Stimulated activated CD8-positive, alpha-beta memory T cell treated with anti-CD3 and anti-CD28 coated beads, Interleukin-12 subunit alpha, Interleukin-12 subunit beta, amount 100 ng/mL, for 24 hours (primary cell): ENCODE data around the gene DLGAP5.

Experiments used
- DNase-seq: peaks from one replicate; pipeline ENCODE4 v3.0.0-alpha.2; 2020; ENCODE audit errors: extremely low read depth

The DLGAP5 gene

GRCh38 chr14:55129428-55130195, 61.8 kb downstream of the DLGAP5 start:
- DNase-seq, result no peak

GRCh38 chr14:55129086-55129427, 62.3 kb downstream of the DLGAP5 start, which contains the start of gene LGALS3:
Gene LGALS3 (plus strand): TSS chr14:55129252. CDS start chr14:55137374, 8,122 bp downstream.
- DNase-seq, result no peak

GRCh38 chr14:55128386-55129085, 62.8 kb downstream of the DLGAP5 start:
- DNase-seq, result no peak

DNA sequence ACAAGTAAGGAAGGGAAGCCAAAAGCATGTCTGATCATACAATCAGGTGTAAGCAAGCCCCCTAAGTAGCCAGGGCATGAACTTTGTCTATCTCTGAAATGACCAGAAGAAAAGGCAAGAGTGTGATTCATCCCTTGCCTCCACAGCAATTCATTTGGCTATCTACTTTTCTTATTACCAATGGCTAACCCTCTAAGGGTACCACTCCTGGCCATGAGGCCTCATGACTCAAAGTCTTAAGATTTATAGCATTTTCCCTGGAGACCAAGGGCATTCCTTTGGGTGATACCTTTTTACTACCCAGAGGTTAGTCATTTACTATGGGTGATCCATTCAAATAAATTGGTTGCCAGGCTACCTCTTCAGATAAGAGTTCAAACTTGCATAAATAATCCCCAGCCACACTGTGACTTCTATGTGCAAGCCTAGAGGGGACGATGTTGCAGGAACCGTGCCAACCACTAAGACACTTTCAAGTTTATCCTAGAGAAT, 63.9 kb downstream of the DLGAP5 start:
- no peak for DNase-seq

- no peak for DNase-seq
Measured at GRCh38 chr14:55126932-55127459, 64.4 kb downstream of the DLGAP5 start.

DNA sequence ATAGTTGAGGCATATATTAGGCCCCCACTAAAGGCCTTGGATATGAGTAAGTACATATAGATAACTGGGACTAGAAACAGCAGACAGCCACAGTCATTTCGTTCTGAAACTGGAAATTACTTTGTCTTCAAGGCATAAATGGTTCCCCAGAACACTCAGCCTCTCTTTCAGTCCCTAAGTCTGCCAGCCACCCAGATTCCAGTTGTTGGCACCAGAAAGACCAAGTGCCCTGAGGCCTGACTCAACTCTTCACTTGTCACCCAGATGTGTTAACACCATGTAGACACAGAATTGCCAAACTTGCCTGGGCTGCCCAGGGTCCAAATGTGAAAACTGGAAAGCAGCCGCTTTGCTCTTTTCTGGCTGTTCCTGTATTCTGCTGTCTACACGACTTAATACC, 65.4 kb downstream of the DLGAP5 start:
- no peak for DNase-seq

- DNase-seq, result no peak
Measured at GRCh38 chr14:55125403-55125802, 66.0 kb downstream of the DLGAP5 start.

- no peak for DNase-seq
Measured at GRCh38 chr14:55124774-55125386, 66.5 kb downstream of the DLGAP5 start.

- no peak for DNase-seq
Measured at GRCh38 chr14:55123852-55124639, 67.3 kb downstream of the DLGAP5 start.

DNA sequence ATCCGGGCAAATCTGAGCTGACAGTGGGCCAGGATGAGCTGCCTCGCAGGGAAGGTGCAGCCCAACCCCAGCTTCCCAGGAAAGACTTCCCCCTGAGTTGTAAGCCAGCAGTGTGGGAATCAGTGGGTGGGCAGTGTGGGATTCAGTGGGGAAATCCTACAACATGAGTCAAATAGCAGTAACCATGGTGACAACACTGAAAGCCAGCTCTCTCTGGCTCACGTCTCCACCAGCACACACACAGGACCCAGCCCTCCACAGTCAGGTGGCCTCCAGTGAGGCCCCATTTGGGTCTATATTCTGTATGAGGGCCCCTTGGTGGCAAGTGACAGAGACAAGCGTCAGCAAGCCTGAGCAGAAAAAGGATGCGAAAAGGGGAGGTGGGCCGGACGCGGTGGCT, 68.3 kb downstream of the DLGAP5 start:
- no peak for DNase-seq

DNA sequence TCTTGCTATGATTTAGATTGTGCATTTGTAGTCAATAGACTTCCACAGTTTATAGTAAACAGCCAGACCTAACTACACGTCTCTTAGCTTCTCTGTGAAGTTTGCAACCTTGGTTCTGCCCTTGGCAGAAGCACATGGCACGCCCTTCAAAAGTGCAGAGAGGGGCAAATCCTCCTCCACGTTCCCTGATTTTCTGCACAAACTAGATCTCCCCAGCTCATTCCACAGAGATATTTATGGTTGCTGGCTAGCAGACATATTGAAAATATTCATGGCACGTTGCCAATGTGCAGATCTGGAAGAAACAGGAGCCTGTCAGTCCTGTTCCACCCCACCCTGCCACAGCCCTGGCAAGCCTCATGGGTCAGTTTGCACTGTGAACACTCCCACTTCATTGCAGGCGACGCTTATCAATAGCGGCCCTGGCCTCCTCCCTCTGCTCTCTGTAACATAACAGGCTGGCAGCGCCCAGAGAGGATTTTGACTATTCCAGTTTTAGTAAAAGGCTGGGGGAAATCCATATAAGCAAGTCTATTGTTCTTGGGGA, 68.9 kb downstream of the DLGAP5 start:
- no peak for DNase-seq

DNA sequence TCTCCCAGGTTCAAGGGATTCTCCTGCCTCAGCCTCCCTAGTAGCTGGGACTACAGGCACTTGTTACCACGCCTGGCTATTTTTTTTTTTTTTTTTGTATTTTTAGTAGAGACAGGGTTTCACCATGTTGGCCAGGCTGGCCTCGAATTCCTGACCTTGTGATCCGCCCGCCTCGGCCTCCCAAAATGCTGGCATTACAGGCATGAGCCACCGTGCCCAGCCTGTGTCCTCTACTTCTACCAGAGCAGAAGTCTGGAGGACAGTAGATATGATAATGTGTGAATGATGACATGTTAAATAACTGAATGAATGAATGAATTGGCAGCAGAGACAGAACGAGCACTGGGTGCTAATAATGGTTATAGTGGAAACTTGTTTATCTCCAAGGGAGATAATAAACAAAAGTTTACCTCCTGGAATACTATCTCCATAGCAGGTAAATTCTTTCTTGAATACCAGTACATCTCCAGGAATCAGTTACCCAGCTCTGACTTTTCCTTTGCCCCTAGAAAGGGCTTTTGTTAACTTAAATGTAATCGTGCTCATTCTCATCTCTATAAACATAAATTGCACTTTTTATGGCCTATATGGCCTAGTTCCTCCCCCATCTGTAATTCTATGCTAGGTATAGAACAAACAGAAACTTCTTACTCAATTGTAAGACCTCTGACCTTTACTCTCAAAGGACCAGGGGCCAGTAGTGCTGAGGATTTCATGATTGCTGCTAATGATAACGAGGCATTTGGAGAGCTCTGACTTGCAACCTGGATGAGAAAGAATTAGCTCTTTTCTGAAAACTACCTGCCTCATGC, 69.6 kb downstream of the DLGAP5 start:
- no peak for DNase-seq

DNA sequence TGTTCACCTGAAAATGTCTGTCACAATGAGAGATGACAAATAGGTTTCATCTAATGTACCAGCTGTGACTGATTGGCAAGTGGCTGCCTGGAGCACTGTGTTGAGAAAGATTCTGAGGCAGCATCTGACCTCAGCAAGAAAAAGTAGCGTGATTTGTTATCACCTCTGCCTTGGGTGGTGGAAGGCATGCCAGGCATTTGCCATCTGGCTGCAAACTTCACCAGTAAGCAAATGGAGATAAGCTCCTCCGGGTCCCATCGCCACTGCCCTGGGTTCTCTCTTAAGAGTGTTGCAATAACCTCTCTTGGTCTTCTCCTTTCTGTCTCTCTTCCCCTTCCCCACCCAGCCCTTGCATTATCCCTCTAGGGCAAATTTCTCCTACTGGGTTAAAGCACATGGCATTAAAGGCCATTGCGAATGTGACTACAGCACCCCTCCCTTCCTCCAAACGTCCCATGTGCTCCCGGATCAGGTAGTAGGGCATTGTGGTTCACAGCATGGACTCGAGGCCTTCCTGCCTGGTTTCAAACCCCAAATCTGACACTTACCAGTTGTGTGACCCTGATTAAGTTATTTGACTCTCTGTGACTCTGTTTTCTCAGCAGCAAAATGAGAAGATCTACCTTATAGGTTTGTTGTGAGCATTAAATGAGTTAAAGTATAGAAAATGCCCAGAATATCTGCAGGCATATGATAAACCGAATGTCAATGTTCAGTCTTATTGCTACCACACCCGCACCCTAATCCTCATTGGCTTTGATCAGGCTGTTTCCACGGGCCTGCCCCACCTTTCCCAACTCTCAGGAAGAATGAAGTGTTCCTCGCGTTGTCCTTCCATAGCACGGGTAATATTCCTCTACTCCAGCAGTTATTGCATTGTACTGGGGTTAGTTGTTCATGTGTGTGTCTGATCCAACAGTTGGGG, 70.6 kb downstream of the DLGAP5 start:
- no peak for DNase-seq

DNA sequence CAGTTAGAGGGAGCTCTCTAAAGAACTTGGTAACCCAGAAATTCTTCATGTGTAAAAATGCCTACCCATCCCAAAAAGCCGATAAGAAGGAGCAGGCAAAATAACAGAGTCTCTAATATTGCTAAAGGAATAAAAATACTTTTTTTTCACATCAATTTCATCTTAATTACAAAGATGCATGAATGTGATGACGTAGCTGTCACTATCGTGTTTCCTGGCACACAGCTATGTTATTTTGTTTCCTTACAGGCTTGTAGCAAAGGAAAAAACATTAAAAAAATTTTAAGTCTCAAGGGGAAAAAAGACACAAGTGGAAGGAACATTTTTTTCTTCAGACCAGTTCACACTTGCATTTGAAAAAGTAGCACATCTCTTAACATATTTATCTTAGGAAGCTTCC, 72.6 kb downstream of the DLGAP5 start:
- DNase-seq, result no peak

- no peak for DNase-seq
Measured at GRCh38 chr14:55117803-55118441, 73.5 kb downstream of the DLGAP5 start.

DNA sequence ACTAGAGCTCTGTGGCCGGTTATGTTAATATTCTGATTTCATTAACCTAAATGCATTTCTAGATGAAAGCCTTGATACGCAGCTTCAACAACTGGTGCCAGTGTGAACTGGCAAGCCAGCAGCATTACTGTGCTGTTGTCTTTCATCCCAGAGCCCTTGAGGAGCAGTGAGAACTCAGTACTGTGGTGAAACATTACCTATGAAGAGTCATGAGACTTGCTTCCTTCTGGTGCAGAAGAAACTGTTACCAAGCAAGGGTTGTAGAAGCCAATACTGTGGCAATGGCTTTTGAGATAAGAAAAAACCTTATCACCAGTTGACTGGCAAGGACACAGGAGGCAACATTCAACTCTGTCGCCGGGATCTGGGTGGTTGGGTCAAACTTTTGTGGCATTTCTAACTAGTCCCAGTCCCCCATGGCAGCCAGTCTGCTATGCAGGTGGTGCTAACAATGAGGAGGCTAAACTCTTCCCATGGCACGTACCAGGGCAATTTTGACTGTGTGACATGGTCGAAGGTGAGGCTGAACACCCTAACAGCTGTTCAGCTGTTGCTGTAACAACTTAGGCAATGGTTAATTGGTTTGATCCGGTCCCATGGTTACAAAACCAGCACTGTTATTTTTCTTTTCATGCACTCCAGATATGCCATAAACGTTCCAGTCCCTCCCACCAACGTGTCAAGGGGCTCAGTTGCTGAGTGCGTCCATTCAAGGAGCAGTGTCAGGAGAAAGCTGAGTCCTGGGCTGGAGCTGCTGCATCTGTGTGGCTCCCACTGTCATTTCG, 74.9 kb downstream of the DLGAP5 start:
- no peak for DNase-seq

DNA sequence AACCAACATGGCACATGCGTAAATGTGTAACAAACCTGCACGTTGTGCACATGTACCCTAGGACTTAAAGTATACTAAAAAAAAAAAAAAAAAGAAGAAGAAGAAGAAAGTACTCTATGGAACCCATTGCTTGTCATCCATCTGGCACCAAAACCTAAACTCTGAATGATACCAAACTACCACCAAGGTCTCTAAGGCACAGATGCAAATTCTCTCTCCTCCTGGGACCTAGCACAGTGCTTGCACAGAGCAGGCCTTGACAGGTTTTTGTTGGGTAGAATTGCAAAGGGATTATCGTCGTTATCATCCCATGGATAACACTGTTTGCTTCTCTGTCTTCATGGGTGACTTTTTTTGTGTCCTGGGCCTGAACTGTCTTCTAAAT, 75.5 kb downstream of the DLGAP5 start:
- no peak for DNase-seq

DNA sequence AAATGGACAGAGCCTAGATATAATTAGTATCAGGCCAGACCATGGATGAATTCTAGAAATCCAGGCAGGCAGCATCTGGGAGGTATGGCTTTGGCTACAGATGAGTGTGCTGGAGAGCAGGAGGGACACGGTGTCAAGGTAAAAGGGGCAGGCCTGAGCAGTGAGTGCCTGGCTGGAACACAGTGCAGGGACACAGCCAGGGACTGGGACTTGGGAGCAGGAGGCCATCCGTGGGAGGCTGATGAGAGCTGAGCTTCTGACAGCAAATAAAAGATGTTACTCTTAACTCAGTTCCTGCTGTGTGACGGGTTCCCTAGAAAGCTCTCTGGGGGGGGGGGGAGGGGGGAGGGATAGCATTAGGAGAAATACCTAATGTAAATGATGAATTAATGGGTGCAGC, 75.9 kb downstream of the DLGAP5 start:
- DNase-seq, result no peak
